BLaER1 treated with 17β-estradiol and CSF1 and Interleukin-3, amounts not matched to agents 10 nM and 100 nM (cell line): Measurements from ENCODE around the gene BFSP1.

ENCODE experiments used
- H3K27ac ChIP-seq, 11 experiments: shearing (Covaris generic); formaldehyde crosslinking; 2 replicates each; pipeline ENCODE4 v1.8.1; 2022
- H3K27me3 ChIP-seq, 11 experiments: shearing (Covaris generic); formaldehyde crosslinking; 2 replicates each; pipeline ENCODE4 v1.8.1; 2022
- H3K36me3 ChIP-seq, 11 experiments: shearing (Covaris generic); formaldehyde crosslinking; 2 replicates each; pipeline ENCODE4 v1.8.1; 2022
- H3K4me1 ChIP-seq, 10 experiments: shearing (Covaris generic); formaldehyde crosslinking; 2 replicates each; pipeline ENCODE4 v1.8.1; 2022
- H3K4me2 ChIP-seq, 11 experiments: shearing (Covaris generic); formaldehyde crosslinking; 2 replicates each; pipeline ENCODE4 v1.8.1; 2022
- H3K4me3 ChIP-seq, 10 experiments: shearing (Covaris generic); formaldehyde crosslinking; 2 replicates each; pipeline ENCODE4 v1.8.1; 2022
- H3K9ac ChIP-seq, 11 experiments: shearing (Covaris generic); formaldehyde crosslinking; 2 replicates each; pipeline ENCODE4 v1.8.1; 2022
- H3K9me3 ChIP-seq, 11 experiments: shearing (Covaris generic); formaldehyde crosslinking; replicated peaks in 1 of 11; 2 replicates each; pipeline ENCODE4 v1.8.1; 2022
- H4K20me1 ChIP-seq, 11 experiments: shearing (Covaris generic); formaldehyde crosslinking; 2 replicates each; pipeline ENCODE4 v1.8.1; 2022
- Cebpa-rat ChIP-seq, 11 experiments: shearing (Covaris generic); IDR thresholded peaks; 2 replicates each; pipeline ENCODE4 v1.8.1; 2022

BFSP1 gene

GRCh38 chr20:17570347-17571152 lies 39.4 kb upstream of the BFSP1 start:
- H3K9ac ChIP-seq = peak overlapping the region; percentile 73 to 89 (median 83)
- H3K4me1 ChIP-seq = peaks cover 11 to 39% (median 27%) of the 10 kb centered on the region in 10 experiments
- H4K20me1 ChIP-seq = peaks cover 0 to 49% (median 33%) of the 10 kb centered on the region in 11 experiments; a peak in 14 of 22 replicates
- H3K4me2 ChIP-seq = peak overlapping the region; percentile 81 to 98 (median 92)
- H3K36me3 ChIP-seq = no peaks in the 10 kb centered on the region
- TF ChIP-seq Cebpa-rat (IDR thresholded peaks at IDR 0.05) = no peak
- peaks cover 0 to 8% (median 0%) of the 10 kb centered on the region in 11 experiments; a peak in 1 of 22 replicates for H3K9me3 ChIP-seq
- H3K27ac ChIP-seq = peak overlapping the region; percentile 26 to 79 (median 68)
- H3K4me3 ChIP-seq = peak overlapping the region; percentile 83 to 99 (median 88)
- peaks cover 19 to 49% (median 45%) of the 10 kb centered on the region in 11 experiments for H3K27me3 ChIP-seq

GRCh38 chr20:17569616-17570346 lies 38.6 kb upstream of the BFSP1 start, which contains the start of gene DSTN:
TSS of gene DSTN (plus strand) at chr20:17570075. CDS start at chr20:17570209, 134 bp downstream.
- no peaks in the 10 kb centered on the region for H3K36me3 ChIP-seq
- H3K4me2 ChIP-seq = peak within 1 kb of the TSS; percentile 81 to 98 (median 92)
- H3K27ac ChIP-seq = peak within 1 kb of the TSS; percentile 26 to 79 (median 68)
- H3K4me1 ChIP-seq = peaks cover 11 to 39% (median 27%) of the 10 kb centered on the region in 10 experiments
- peaks cover 19 to 49% (median 45%) of the 10 kb centered on the region in 11 experiments for H3K27me3 ChIP-seq
- TF ChIP-seq Cebpa-rat (IDR thresholded peaks at IDR 0.05) = no peak
- H4K20me1 ChIP-seq = peaks cover 0 to 42% (median 33%) of the 10 kb centered on the region in 11 experiments; a peak in 14 of 22 replicates
- H3K4me3 ChIP-seq = peak within 1 kb of the TSS; percentile 83 to 99 (median 88)
- peaks cover 0 to 8% (median 0%) of the 10 kb centered on the region in 11 experiments; a peak in 1 of 22 replicates for H3K9me3 ChIP-seq
- H3K9ac ChIP-seq = peak within 1 kb of the TSS; percentile 73 to 89 (median 83)

- peak overlapping the region; percentile 33 to 99 (median 85); a peak in 19 of 20 replicates for H3K4me3 ChIP-seq
- no peak overlapping the region for H3K27ac ChIP-seq
- H3K4me1 ChIP-seq = peaks cover 11 to 37% (median 27%) of the 10 kb centered on the region in 10 experiments
- H3K4me2 ChIP-seq = peak overlapping the region; percentile 60 to 98 (median 90)
- no peaks in the 10 kb centered on the region for H3K36me3 ChIP-seq
- peaks cover 0 to 8% (median 0%) of the 10 kb centered on the region in 11 experiments; a peak in 1 of 22 replicates for H3K9me3 ChIP-seq
- H4K20me1 ChIP-seq = peaks cover 0 to 34% (median 32%) of the 10 kb centered on the region in 11 experiments; a peak in 14 of 22 replicates
- H3K27me3 ChIP-seq = peaks cover 19 to 49% (median 45%) of the 10 kb centered on the region in 11 experiments
- TF ChIP-seq Cebpa-rat (IDR thresholded peaks at IDR 0.05) = no peak
- peak overlapping the region in 1 of 11 experiments; percentile 17; a peak in 1 of 22 replicates for H3K9ac ChIP-seq
Measured at GRCh38 chr20:17568972-17569521, 37.9 kb upstream of the BFSP1 start.

GRCh38 chr20:17568045-17568788 lies 37.0 kb upstream of the BFSP1 start:
- Histone ChIP-seq H3K4me1 (peaks cover 11 to 31% (median 25%) of the 10 kb centered on the region in 10 experiments), H3K4me2 (peak overlapping the region in 3 of 11 experiments; percentile 83 to 98 (median 90); a peak in 5 of 22 replicates), H3K36me3 (no peaks in the 10 kb centered on the region), H4K20me1 (peaks cover 0 to 28% (median 24%) of the 10 kb centered on the region in 11 experiments; a peak in 13 of 22 replicates), H3K4me3 (peak overlapping the region in 3 of 10 experiments; percentile 84 to 87 (median 86); a peak in 3 of 20 replicates), H3K9me3 (peaks cover 0 to 8% (median 0%) of the 10 kb centered on the region in 11 experiments; a peak in 1 of 22 replicates), H3K27me3 (peaks cover 19 to 49% (median 45%) of the 10 kb centered on the region in 11 experiments), H3K9ac (no peak overlapping the region), H3K27ac (no peak overlapping the region)
- no peak for TF ChIP-seq Cebpa-rat (IDR thresholded peaks at IDR 0.05)

GRCh38 chr20:17566345-17566744 lies 35.2 kb upstream of the BFSP1 start:
- TF ChIP-seq Cebpa-rat (IDR thresholded peaks at IDR 0.05) = no peak
- Histone ChIP-seq H3K36me3 (no peaks in the 10 kb centered on the region), H3K4me1 (peaks cover 6 to 14% (median 11%) of the 10 kb centered on the region in 10 experiments)

GRCh38 chr20:17565169-17565845 lies 34.1 kb upstream of the BFSP1 start:
- Histone ChIP-seq H3K4me3 (no peak overlapping the region), H3K4me2 (no peak overlapping the region), H3K36me3 (no peaks in the 10 kb centered on the region), H4K20me1 (no peaks in the 10 kb centered on the region), H3K27ac (no peak overlapping the region), H3K9ac (no peak overlapping the region), H3K4me1 (peaks cover 0 to 6% (median 4%) of the 10 kb centered on the region in 10 experiments; a peak in 8 of 20 replicates), H3K27me3 (peaks cover 15 to 29% (median 23%) of the 10 kb centered on the region in 11 experiments), H3K9me3 (peaks cover 0 to 8% (median 0%) of the 10 kb centered on the region in 11 experiments; a peak in 1 of 22 replicates)
- no peak for TF ChIP-seq Cebpa-rat (IDR thresholded peaks at IDR 0.05)

More at GRCh38 chr20:17566345-17566744, 35.2 kb upstream of the BFSP1 start:
- Histone ChIP-seq H4K20me1 (peaks cover 0 to 9% (median 7%) of the 10 kb centered on the region in 11 experiments; a peak in 10 of 22 replicates), H3K4me2 (no peak overlapping the region), H3K9ac (no peak overlapping the region), H3K27me3 (peaks cover 16 to 37% (median 30%) of the 10 kb centered on the region in 11 experiments), H3K4me3 (no peak overlapping the region), H3K27ac (no peak overlapping the region), H3K9me3 (peaks cover 0 to 8% (median 0%) of the 10 kb centered on the region in 11 experiments; a peak in 1 of 22 replicates)

- no peak overlapping the region for H3K4me3 ChIP-seq
- H3K27ac ChIP-seq = no peak overlapping the region
- H3K4me1 ChIP-seq = peaks cover 0 to 18% (median 10%) of the 10 kb centered on the region in 10 experiments; a peak in 14 of 20 replicates
- no peaks in the 10 kb centered on the region for H3K36me3 ChIP-seq
- TF ChIP-seq Cebpa-rat (IDR thresholded peaks at IDR 0.05) = no peak
- peaks cover 1 to 11% (median 8%) of the 10 kb centered on the region in 11 experiments for H3K27me3 ChIP-seq
- H3K9ac ChIP-seq = no peak overlapping the region
- no peaks in the 10 kb centered on the region for H4K20me1 ChIP-seq
- no peak overlapping the region for H3K4me2 ChIP-seq
- peaks cover 0 to 8% (median 0%) of the 10 kb centered on the region in 11 experiments; a peak in 1 of 22 replicates for H3K9me3 ChIP-seq
Measured at GRCh38 chr20:17562804-17563305, 31.7 kb upstream of the BFSP1 start.
